ENCODE results near the gene ESPL1.

ESPL1 gene

GRCh38 chr12:53336181-53336681 is 68.1 kb downstream of the ESPL1 start, which contains the start of gene SP7:
TSS of gene SP7 (minus strand) at chr12:53336354. CDS start at chr12:53335646, 708 bp downstream.
- no peak for DNase-seq (ENCODE audit: low read depth)

DNA sequence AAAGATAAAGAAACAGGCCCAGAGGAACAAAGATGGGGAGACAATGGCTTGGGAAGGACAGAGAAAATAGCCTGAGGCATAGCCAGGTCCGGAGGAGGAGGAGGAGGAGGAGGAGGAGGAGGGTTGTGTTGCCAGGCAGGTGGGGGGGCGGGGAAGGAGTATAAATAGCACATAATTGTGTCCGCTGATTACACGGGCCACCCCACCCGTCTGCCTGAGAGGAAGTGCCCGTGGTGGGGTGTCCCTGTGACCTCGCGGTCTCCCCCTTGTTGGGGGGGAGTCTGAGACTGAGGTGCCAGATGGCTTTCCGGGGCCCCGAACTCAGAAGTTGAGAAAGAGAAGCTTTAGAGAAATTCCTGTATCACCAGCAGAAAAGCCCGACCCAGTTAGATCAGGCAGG is 69.9 kb downstream of the ESPL1 start:
- no peak for DNase-seq (ENCODE audit: low read depth)

- no peak for DNase-seq (ENCODE audit: low read depth)
Measured at GRCh38 chr12:53338916-53339315, 70.8 kb downstream of the ESPL1 start.

DNA sequence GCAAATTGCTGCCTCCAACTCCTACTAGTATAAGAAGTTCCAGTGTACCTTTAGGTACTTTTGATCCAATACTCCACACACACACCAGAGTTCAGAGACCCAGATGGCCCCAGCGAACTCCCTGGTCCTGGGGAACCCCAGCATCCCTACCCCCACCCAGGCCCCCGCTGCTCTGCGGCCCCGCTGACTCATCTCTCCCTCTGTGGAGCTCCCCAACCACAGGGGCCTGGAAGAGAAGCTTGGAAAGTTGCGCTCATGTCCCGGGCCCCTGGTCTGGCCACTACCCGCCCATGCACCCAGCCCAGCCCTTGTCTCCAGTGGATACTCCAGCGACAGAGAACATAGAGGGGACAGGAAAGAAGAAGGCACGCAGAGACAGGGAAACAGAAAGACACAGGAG is 72.3 kb downstream of the ESPL1 start:
- DNase-seq (ENCODE audit: low read depth) = no peak

Data from ELR (cell line).